HepG2 (cell line): ENCODE results near the gene KRTAP10-8.

Experiments
- ELF1 ChIP-seq: sonication (generic); formaldehyde crosslinking; IDR thresholded peaks from 2 replicates; pipeline ENCODE4 v1.4.0; 2020; ENCODE audit warnings: missing genetic modification reagents
- ESRRA ChIP-seq: sonication (generic); formaldehyde crosslinking; IDR thresholded peaks from 2 replicates; pipeline ENCODE4 v1.5.1; 2020; ENCODE audit warnings: mild to moderate bottlenecking, low read depth, missing genetic modification reagents
- TGIF2 ChIP-seq: IDR thresholded peaks from 2 replicates; pipeline ENCODE4 v1.6.1; 2016; ENCODE audit warnings: control low read depth, missing compliant biosample characterization
- ZNF549 ChIP-seq: sonication (generic); formaldehyde crosslinking; IDR thresholded peaks from 2 replicates; pipeline ENCODE4 v1.5.0; 2020; ENCODE audit warnings: missing genetic modification reagents
- ZSCAN5A ChIP-seq: sonication (generic); formaldehyde crosslinking; IDR thresholded peaks from 2 replicates; pipeline ENCODE4 v1.8.0; 2022; ENCODE audit warnings: mild to moderate bottlenecking, missing genetic modification reagents, borderline replicate concordance
- ZSCAN9 ChIP-seq: IDR thresholded peaks from 2 replicates; pipeline ENCODE4 v1.6.1; 2016; ENCODE audit warnings: borderline replicate concordance
- TF ChIP-seq, protein P1 (sequence below): sonication (generic); formaldehyde crosslinking; IDR thresholded peaks from 2 replicates; pipeline ENCODE4 v1.5.0; 2020; ENCODE audit warnings: missing genetic modification reagents

- TF ChIP-seq, protein P1, sequence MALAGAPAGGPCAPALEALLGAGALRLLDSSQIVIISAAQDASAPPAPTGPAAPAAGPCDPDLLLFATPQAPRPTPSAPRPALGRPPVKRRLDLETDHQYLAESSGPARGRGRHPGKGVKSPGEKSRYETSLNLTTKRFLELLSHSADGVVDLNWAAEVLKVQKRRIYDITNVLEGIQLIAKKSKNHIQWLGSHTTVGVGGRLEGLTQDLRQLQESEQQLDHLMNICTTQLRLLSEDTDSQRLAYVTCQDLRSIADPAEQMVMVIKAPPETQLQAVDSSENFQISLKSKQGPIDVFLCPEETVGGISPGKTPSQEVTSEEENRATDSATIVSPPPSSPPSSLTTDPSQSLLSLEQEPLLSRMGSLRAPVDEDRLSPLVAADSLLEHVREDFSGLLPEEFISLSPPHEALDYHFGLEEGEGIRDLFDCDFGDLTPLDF = no peak
- TF ChIP-seq ZNF549 (CRISPR knock-in tag) (no peak), TGIF2 (CRISPR knock-in tag) (no peak), ESRRA (CRISPR knock-in tag) (no peak), ZSCAN9 (CRISPR knock-in tag) (no peak), ELF1 (CRISPR knock-in tag) (no peak), ZSCAN5A (CRISPR knock-in tag) (no peak)
These were observed 41.2 kb downstream of the KRTAP10-8 start for GRCh38 chr21:44653123-44653522.
